HG02973 (cell line): Measurements from ENCODE around the gene S100A7A.

Experiments used
- ATAC-seq: cut with Tn5 transposase; IDR thresholded peaks from one replicate; pipeline ENCODE4 v1.9.1; 2021; ENCODE audit warnings: moderate library complexity; ENCODE audit not compliant: unreplicated experiment

S100A7A gene

DNA sequence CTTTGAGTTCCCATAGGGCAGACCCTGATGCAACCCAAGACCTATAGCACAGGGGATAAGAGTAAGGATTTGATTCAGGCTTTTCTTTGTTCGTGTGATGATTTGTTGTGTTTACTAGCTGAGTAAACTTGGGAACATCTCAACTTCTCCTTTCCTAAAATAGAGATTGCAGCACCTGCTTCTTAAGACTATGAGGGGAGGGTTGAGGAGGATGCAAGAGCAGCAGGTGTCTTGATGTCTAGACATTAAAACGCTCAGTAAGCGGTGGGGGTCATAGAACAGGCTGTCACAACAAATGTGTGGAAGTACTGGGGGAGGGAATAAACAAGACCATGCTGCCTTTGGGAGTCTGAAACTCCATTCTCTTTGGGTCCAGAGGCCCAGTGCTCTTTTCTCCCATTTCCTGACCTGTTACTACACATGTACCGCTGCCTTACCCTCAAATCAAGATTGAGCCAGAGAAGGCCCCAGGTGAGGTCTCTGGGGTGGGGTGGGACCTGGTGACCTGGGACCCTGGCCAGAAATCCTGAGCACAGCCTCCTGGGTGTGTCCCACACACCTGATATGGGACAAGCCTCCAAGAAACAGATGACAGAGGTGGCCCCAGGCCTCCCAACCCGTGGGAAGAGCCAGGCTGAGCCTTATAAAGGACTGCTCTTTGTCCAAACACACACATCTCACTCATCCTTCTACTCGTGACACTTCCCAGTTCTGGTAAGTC is at the start of gene S100A7A:
TSS of gene S100A7A (plus strand) at position 671 of the 721 bp plus-strand sequence. CDS start 1,563 bp downstream, outside the sequence.
- ATAC-seq, result no peak

DNA sequence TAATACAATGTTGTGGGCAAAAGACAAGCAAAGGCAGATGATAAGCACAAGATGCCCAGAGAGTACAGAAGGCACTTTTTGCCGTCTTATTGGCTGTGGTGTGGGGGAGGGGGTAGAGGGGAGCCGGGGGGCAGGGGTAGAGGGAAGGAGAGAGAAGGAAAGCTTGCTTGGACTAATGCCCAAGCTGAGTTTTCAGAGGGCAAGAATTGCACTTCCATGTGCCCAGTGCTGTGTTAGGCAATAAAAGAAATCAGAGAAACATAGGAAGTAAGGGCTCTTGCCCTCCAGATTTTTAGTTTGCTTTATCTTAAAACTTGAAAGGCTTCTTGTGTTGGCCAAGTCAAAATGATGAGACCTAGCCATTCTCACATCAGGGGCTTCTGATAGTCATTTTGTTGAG is 49.2 kb upstream of the S100A7A start:
- no peak for ATAC-seq

DNA sequence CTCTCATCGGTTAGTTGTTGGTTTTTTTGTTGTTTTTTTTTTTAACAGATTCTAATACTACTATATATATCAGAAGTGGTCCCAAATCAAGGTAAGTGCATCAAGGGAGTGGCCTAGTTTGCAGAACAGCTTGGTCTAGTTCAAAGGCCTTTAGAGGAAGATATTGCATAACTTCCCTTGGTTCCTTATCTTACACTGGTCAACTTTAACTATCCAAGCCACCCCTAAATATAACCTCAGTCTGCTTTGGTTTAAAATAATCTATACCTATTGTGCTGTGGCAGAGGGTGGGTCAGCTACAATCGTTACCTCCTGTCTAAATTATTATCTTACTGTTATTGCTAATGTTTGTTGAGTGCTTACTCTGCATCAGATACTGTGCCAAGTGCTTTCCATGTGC is 47.8 kb upstream of the S100A7A start:
- no peak for ATAC-seq

DNA sequence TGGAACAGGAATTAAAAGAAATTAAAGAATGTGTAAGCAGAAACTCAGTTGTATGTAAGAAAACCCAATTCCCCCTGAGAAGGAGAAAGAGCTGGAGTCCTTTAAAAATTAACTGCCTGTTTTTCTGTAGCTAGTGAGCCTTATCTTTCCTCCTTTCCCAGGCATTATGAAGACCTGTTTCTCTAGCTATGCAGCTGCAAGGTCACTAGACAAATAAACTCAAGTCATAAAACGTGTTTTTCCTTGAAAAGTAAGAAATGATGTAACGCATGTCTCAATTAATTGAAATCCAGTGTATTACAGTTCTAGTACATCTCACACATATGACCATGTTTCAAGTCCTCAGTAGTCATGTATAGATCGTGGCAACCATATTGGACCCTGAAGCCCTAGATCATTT is 46.2 kb upstream of the S100A7A start:
- ATAC-seq, result no peak

GRCh38 chr1:153371231-153371630 is 45.1 kb upstream of the S100A7A start:
- ATAC-seq, result no peak

GRCh38 chr1:153372571-153372970 is 43.7 kb upstream of the S100A7A start:
- ATAC-seq, result no peak

- ATAC-seq, result no peak
Measured at GRCh38 chr1:153374071-153374470, 42.2 kb upstream of the S100A7A start.

GRCh38 chr1:153375511-153375910 is 40.8 kb upstream of the S100A7A start, which contains the start of gene S100A12:
S100A12 (minus strand) TSS chr1:153375621; CDS start chr1:153374592, 1,029 bp downstream.
- ATAC-seq, result no peak

DNA sequence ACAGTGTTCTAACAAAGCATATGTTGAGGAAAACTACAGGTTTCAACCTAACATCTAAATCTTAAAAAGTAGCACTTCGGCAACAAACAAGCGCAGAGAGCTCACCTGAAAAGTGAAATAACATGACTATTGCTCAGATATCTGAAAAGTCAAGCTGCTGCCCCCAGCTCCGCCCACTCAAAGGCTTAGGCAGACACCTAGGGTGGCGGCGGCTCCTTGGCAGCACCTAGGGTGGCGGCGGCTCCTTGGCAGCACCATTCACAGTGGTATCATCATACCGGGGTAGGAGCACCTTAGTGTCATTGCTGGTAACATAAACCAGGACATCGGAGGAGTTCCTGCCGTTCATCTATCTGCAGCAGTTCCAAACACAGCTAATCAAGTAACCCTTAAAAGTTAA is 36.7 kb upstream of the S100A7A start:
- ATAC-seq, result no peak

DNA sequence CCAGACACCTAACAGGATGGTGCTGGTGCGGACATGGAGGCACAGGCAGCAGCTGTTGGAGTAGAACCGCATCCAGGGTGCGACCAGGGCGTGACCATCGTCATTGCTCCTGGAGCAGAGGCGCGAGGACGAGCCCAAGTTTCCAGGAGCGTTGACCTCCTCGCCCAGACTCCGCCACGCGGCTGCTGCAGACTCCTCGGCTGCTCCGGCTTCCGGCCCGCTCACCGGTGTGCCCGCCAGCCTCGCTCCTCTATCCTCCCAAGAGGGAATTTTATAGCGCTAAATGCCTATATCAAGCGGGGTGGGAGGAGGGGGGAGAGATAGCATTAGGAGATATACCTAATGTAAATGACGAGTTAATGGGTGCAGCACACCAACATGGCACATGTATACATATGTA is 35.6 kb upstream of the S100A7A start:
- ATAC-seq, result no peak

DNA sequence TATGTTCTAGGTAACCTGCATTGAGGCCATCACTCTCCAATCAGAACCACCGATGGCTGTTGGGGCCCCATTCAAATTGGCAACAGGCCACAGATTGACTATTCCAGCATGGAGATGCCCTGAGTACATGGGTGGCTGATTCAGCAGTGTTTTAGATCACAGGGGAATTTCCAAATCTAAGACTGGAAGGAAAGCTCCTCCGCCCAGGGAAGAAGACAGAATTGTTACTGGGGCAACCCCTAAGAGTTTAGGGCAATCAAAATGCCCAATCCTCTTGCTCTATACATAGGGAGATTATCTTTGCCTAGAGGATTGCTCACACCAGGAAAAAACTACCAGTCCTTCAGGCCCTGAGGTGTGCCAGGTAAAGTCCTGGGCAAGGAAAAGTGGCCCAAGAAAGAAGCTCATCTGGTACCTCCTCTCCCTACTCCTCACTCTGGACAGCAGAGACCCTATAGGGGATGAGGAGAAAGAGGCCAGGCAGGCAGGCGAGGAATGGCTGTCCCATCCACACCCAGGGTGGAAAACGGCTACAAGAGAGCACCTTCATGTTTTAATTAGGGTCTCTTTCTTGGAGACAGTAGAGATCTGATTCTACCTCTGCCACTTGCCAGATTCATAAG is 31.3 kb upstream of the S100A7A start:
- no peak for ATAC-seq

DNA sequence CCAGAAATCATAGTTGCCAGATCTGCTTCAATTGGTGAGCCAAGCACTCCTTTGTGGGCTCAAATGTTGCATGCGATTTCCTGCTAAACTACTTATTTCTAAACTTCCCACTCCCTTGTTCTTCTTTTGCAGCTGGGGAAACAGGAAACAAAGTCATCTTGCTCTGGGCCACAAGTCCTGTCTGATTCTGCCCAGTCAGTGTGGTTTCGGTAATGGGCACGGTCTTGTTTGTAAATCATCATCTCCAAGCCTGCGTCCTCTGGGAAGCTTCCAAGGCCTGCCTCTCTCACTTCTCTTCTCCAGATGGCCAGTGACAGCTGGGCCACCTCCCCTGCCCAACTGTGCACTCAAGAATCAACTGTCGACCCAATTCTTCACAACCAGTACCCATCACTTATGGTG is 29.8 kb upstream of the S100A7A start:
- no peak for ATAC-seq

DNA sequence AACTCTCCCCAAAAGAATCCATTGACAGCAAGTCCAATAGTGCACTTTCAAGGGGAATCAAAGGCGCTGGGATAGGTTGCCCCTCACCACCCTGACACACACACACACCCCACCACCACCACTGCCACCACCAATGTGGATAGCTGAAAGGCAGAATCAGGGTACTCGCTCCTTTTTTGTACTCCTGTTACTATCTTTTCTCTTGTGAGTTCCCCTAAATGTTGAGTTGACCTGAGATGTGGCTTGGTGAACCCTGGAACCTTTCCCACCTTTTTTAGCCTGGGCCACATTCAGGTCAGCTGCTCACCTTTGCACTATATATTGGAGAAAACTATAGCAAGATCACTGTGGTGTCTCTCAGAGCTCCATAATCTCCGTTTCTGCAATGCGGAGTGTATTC is 29.3 kb upstream of the S100A7A start:
- no peak for ATAC-seq

- ATAC-seq, result no peak
Measured at GRCh38 chr1:153387785-153388184, 28.5 kb upstream of the S100A7A start.

DNA sequence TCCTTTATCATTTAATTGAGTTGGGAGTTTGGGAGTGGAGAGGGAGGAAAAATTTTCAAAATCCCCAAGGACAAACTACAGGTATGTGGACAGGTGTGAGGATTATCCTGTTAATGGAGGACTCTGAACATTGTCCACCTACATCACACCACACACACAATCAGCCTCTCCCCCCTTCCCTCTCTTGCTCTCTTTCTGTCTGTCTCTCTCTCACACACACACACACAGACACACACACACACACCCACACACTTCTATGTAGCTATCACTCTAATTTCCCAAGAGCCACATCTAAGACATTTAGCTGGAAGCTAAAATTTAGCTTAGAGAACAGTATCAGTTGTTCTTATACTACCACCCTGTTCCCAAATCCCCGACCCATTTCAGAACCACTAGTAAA is 26.9 kb upstream of the S100A7A start:
- ATAC-seq, result no peak

DNA sequence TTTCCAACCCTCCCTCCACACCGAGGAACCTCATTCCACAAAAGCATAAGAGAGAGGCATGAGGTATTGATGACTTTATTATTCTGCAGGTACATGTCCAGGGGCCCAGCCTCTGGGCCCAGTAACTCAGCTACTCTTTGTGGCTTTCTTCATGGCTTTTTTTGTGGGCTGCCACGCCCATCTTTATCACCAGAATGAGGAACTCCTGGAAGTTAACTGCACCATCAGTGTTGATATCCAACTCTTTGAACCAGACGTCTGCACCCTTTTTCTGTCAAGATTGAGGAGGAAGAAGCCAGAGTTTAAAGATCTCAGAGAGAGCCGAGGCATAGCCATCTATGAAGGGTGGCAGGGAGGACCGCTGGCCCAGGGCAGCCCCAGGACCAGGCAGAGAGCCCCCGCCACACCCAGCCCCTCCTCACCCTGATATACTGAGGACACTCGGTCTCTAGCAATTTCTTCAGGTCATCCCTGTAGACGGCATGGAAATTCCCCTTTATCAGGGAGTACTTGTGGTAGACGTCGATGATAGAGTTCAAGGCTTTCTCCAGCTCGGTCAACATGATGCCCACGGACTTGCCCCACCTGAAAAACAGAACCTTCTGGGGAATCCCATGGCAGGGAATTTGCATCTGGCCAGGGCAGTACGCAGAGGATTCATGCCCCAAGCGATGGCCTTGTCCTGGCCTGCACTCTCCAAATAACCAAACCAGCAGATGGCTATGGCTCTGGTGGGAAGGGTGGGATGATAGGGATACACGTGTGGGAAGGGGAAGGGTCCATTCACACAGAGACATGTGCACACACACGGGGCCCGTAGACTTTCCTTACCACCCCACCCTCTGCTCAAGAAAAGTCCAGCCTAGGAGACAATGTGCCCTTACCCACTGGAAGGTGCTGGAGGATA is 26.1 kb upstream of the S100A7A start:
- no peak for ATAC-seq

- no peak for ATAC-seq
Measured at GRCh38 chr1:153390938-153391710, 25.2 kb upstream of the S100A7A start, which contains the start of gene S100A8. S100A8 (minus strand) TSS chr1:153391073; CDS start chr1:153390535, 538 bp downstream.

DNA sequence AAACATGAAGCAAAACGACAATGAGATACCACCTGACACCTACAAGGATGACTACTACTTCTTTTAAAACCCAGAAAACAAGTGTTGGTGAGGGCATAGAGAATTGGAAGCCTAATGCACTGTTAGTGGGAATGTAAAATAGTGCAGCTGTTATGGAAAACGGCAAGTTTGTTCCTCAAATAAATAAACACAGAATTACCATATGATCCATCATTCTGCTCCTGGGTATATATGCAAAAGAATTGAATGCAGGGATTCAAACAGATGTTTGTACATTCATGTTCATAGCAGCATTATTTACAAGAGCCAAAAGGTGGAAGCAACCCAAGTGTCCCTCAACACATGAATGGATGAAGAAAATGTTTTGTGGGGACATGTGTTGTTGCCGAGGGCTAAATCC is 24.1 kb upstream of the S100A7A start:
- no peak for ATAC-seq

DNA sequence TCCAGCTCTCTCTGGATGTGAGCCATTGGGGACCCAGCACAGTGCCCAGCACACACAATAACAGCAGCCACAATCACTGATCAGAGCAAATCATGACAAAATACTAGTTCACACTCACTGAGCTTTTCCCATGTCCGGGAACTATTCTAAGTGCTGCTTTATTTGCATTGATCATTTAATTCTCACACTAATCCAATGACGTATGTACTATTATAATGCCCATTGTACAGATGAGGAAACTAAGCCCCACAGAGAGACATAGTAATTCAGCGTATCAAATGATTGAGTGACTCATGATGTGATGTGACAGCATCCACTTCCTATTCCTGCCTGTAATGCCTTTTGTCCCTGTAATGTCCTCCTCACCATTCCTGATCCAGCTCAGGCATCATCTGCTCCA is 23.5 kb upstream of the S100A7A start:
- ATAC-seq, result no peak

DNA sequence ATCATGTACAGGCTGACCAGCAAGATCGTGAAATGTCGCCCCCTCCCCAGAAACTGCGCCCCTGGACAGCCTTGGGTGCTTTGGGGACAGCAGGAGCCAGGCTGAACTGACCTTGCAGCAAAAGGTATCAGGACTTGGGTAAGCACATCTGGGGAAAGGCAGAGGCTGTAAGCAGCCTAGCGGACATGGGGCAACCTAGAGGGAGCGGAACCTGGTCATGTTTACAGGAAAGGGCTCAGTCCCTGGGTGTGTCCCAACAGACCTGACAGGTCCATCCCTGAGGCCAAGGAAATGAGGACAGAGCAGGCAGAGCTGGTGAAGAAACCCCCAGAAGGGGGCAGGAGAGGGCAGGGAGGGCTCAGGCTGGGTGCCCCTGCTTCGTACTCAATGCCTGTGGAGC is 22.4 kb upstream of the S100A7A start:
- ATAC-seq, result no peak

GRCh38 chr1:153394391-153394790 is 21.9 kb upstream of the S100A7A start:
- ATAC-seq, result no peak
